GM12865 (cell line): ENCODE measurements around the gene PKD1L1.

Experiments
- DNase-seq: peaks from one replicate; pipeline ENCODE4 v3.0.0; 2010; ENCODE audit warnings: low read depth
- H3K4me3 ChIP-seq: 2 replicates; pipeline ENCODE4 v1.5.1; 2011; ENCODE audit warnings: mild to moderate bottlenecking, low read depth, low read length, control low read depth
- TF ChIP-seq, protein P1 (sequence below): IDR thresholded peaks from 2 replicates; pipeline ENCODE4 v1.5.1; 2011; ENCODE audit warnings: low read length, control low read depth, low read depth, inconsistent platforms; ENCODE audit not compliant: insufficient read depth; ENCODE audit errors: missing control alignments

The PKD1L1 gene

DNA sequence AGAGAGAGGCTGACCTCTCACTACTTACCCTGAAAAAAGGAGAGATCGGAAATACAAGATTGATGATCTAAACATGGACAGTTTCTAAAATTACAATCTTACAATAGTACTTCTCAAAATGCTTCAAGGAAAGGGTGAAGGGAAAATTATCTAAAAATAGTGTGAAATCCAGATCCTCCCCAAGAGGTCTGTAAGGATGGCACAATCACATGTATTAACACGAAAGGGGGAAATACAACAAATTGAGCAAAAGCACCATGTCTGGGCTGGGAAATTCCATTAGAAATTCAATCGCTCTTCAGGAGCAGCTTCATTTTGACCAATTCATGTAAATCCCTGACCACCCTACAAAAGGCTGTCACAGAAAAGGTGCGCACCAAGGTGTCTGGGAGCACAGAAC, 67.0 kb downstream of the PKD1L1 start:
- TF ChIP-seq, protein P1, sequence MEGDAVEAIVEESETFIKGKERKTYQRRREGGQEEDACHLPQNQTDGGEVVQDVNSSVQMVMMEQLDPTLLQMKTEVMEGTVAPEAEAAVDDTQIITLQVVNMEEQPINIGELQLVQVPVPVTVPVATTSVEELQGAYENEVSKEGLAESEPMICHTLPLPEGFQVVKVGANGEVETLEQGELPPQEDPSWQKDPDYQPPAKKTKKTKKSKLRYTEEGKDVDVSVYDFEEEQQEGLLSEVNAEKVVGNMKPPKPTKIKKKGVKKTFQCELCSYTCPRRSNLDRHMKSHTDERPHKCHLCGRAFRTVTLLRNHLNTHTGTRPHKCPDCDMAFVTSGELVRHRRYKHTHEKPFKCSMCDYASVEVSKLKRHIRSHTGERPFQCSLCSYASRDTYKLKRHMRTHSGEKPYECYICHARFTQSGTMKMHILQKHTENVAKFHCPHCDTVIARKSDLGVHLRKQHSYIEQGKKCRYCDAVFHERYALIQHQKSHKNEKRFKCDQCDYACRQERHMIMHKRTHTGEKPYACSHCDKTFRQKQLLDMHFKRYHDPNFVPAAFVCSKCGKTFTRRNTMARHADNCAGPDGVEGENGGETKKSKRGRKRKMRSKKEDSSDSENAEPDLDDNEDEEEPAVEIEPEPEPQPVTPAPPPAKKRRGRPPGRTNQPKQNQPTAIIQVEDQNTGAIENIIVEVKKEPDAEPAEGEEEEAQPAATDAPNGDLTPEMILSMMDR = no peak
- DNase-seq = no peak
- no peak overlapping the region for H3K4me3 ChIP-seq

- no peak overlapping the region for H3K4me3 ChIP-seq
- no peak for DNase-seq
- TF ChIP-seq, protein P1 = no peak
These were observed 69.6 kb downstream of the PKD1L1 start for GRCh38 chr7:47878662-47879061.

DNA sequence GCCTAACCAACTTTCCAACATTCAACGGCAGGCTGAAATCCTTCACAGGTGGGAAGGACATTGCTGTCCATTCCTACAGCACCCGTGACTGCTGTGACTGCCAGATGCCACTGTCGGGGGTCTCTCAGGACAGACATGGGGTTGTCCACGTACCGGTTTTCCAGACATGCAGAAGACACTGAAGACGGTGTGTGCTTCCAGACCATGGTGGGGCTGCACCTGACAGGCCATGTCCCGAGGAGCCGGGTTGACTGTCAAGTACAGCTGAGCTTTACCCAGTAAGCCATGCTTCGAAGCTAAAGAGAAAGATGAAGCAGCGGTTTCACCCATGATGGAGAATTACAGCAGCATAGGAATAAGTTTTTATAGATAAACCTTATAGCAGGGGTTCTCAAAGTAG, 70.9 kb downstream of the PKD1L1 start:
- DNase-seq = no peak
- no peak overlapping the region for H3K4me3 ChIP-seq
- TF ChIP-seq, protein P1 = no peak

- DNase-seq = no peak
- TF ChIP-seq, protein P1 = no peak
- no peak overlapping the region for H3K4me3 ChIP-seq
These were observed 72.1 kb downstream of the PKD1L1 start for GRCh38 chr7:47875998-47876744.

DNA sequence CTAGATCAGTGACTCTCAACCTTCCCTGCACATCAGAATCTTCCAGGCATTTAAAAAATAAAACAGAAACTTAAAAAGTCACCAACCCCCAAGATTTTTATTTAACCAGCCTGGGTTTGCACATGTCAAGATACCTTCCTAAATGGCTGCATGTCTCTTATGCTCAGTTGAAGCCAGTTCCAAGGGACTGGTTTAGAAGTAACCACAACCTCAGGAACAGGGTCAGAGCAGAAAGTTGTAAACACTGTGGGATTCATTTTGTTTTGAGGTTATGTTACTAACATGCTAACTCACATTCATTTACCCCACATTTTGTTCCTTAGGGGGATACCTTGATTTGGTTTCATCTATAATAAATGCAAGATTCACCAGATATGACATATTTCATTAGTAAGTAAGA, 72.9 kb downstream of the PKD1L1 start:
- DNase-seq = no peak
- H3K4me3 ChIP-seq = no peak overlapping the region
- TF ChIP-seq, protein P1 = no peak

DNA sequence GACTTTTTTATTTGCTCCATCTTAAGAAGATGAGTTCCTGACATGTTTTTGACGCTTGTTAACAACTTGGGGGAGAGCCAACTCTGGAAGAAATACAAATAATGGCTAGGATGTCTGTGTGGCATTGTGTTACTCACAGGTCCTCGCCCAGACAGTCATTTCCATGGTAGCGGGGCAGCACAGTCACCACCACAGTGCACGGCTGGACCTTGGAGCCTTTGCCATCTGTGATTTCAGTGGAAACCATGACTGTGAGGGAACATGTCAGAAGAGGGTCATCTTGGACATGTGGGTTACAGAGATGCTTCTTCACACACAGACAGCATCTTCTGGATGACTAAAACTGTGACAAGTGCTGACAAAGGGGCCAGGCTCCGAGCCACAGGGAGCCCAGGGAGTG, 74.5 kb downstream of the PKD1L1 start:
- DNase-seq = no peak
- no peak overlapping the region for H3K4me3 ChIP-seq
- TF ChIP-seq, protein P1 = no peak

GRCh38 chr7:47867286-47867685, 81.0 kb downstream of the PKD1L1 start:
- H3K4me3 ChIP-seq = no peak overlapping the region
- no peak for DNase-seq
- TF ChIP-seq, protein P1 = no peak
